Measurements from ENCODE around the gene ARL15. TPM values are rescaled to one million over a fixed set of nuclear protein-coding genes. Genes with fewer than 3 reads are reported as not detected.
"Not testable (repeated sequence)": the region's sequence is repeated elsewhere in the genome, so short reads cannot be mapped to it uniquely, and the experiment has no call there.

Gene ARL15
- 10 to 100 TPM; 30.6 to 35.7 TPM for total RNA-seq
- long read RNA-seq, donor 1, partial matches to known transcripts, result 0 of 16 reads
- long read RNA-seq, donor 1, other reads (novel, unspliced or antisense), result 15 of 16 reads
- long read RNA-seq, donor 2, partial matches to known transcripts, result 0 of 15 reads
- long read RNA-seq, donor 2, other reads (novel, unspliced or antisense), result 12 of 15 reads

GRCh38 chr5:54310433-54311175 is at the start of gene ARL15:
Gene ARL15, minus strand, starts transcription at chr5:54310573.
- DNase-seq (ENCODE audit: low spot score), result peak; percentile 100
- intact Hi-C loops (cut with DNase I), result no loop called here

DNA sequence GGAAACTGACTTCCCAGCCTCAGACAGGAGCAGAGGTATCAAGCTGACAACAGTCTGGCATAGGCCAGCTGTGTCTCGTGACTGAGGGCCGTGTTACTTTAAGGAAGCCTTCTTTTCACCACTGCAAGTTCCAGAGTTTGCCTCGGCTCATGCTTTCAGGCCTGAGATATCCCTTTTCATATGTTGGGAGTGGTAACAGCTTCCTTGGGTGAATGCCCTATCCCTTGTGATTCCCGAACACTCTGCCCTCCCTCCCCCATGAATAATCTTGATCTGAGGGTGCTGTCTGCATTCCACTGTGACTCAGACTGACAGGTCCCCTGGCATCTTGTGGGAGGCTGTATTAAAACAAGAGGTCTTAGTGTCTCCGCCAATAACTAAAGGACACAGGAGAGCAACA is 49.7 kb upstream of the ARL15 start:
- intact Hi-C loops (cut with DNase I), result no loop called here
- no peak for DNase-seq (ENCODE audit: low spot score)

GRCh38 chr5:54357408-54358058 is 47.2 kb upstream of the ARL15 start:
- no peak for DNase-seq (ENCODE audit: low spot score)
- intact Hi-C loops (cut with DNase I), result no loop called here

GRCh38 chr5:54353933-54354564 is 43.7 kb upstream of the ARL15 start:
- DNase-seq (ENCODE audit: low spot score); intact Hi-C loops (cut with DNase I): not testable (repeated sequence)

DNA sequence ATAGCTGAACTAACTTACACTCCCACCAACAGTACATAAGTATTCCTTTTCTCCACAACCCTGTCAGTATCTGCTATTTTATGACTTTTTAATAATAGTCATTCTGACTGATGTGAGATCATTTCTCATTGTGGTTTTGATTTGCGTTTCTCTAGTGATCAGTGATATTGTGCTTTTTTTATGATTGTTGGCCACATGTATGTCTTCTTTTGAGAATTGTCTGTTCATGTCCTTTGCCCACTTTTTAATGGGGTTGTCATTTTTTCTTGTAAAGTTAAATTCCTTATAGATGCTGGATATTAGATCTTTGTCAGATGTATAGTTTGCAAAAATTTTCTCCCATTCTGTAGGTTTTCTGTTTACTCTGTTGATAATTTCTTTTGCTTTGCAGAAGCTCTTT is 42.2 kb upstream of the ARL15 start:
- intact Hi-C loops (cut with DNase I); DNase-seq (ENCODE audit: low spot score): not testable (repeated sequence)

DNA sequence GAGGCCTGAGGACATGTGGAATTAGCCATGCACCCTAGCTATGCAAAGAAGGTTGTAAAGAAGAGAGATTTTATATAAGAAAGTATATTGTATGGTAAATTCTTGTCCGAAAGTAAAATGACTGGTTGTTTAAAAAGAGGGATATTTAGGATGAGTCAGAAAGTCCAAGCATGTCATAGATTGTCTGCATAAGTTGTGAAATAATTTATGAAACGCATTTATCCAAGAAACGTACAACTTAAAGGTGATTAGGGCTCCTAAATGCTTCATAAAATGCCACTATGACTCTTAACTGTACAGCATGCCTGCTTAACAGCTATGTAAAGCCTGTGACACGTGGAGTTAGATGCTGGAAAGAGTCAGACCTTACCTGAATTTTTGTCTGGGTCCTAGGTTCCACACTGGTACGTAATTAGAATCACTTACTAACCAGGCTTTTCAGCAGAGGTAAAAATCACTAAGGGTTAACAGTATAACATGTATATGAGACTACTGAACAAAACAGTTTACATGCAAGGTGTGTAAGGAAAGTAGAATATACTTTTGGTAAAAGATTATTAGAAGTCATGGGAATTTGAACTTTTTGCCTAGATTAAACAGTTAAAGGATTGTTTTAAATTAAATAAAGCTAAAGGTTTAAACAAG is 37.0 kb upstream of the ARL15 start:
- DNase-seq (ENCODE audit: low spot score), result no peak
- intact Hi-C loops (cut with DNase I), result no loop called here

DNA sequence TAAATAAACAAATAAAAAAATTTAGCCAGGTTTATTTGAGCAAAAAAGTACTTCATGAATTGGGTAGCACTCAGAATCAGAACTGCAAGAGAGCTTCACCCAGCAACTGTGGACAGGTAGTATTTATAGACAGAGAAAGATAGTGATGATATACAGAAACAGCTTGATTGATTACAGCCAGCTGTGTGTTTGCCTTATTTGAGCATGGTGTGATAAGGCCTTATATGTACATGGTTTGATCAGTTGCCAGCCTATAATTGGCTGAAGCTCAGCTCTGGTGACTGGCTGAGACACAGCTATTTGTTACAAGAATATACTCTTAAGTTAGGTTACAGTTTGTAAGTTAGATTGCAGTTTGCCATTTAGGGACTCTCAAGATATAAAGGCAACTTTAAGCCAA is 34.3 kb upstream of the ARL15 start:
- intact Hi-C loops (cut with DNase I), result no loop called here
- no peak for DNase-seq (ENCODE audit: low spot score)

- no peak for DNase-seq (ENCODE audit: low spot score)
- intact Hi-C loops (cut with DNase I), result no loop called here
Observed at GRCh38 chr5:54341971-54342370, 31.6 kb upstream of the ARL15 start.

- intact Hi-C loops (cut with DNase I), result no loop called here
- DNase-seq (ENCODE audit: low spot score), result no peak
Observed at GRCh38 chr5:54337523-54337922, 27.1 kb upstream of the ARL15 start.

DNA sequence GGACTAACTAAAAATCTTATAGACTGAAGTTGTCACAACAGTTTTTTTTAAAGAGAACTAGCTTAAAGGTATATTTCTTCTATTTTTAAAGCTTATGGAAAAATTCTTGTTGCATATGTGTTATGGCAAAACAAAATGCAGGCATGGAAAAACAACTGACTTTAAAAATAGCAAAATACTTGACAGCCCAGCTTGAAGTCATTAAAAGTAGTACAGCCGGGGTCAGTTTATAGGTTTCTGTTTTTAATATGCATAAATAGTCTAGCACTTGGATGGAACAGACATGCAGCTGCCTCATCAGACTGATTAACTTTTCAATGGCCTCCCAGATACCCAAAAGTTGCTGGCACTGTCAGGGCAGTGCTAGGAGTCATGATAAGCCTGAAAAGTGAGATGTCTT is 22.3 kb upstream of the ARL15 start:
- intact Hi-C loops (cut with DNase I), result no loop called here
- no peak for DNase-seq (ENCODE audit: low spot score)

GRCh38 chr5:54329731-54330709 is 19.6 kb upstream of the ARL15 start:
- DNase-seq (ENCODE audit: low spot score), result no peak
- intact Hi-C loops (cut with DNase I), result no loop called here

- intact Hi-C loops (cut with DNase I), result no loop called here
- no peak for DNase-seq (ENCODE audit: low spot score)
Observed at GRCh38 chr5:54326662-54327270, 16.4 kb upstream of the ARL15 start.

DNA sequence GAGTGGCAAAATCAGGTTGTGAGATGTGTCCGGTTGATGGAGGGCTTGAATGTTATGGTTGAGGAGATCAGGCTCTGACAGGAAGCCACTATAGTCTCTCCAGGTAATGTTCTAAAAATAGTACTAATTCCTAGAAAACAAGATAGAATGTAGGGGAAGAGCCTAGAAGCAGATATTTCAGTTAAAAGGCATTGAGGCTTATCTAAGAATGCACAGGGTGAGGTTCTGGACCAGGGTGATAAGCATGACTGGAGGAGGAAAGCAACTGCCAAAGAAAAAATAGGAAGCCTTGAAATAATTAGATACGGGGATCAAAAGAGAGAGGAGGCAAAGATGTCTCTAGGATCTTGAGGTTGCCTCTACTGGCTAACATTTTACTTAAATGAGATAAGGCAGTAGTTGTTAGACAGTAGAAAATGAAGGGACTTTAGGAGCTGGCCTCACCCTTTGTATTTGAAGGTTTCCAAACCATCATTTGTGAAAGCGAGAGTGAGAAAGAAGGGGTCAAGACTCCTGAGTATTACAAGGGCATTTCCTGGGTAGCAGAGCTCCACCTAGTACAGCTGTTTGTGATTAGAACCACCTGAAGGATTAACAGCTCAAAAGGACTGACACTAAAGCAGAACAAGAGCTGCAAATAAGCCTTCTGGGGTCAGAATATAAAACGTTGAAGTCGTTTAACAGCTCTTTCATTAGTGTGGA is 15.4 kb upstream of the ARL15 start:
- no peak for DNase-seq (ENCODE audit: low spot score)
- intact Hi-C loops (cut with DNase I), result no loop called here

GRCh38 chr5:54325272-54325609 is 14.9 kb upstream of the ARL15 start:
- intact Hi-C loops (cut with DNase I), result no loop called here
- no peak for DNase-seq (ENCODE audit: low spot score)

DNA sequence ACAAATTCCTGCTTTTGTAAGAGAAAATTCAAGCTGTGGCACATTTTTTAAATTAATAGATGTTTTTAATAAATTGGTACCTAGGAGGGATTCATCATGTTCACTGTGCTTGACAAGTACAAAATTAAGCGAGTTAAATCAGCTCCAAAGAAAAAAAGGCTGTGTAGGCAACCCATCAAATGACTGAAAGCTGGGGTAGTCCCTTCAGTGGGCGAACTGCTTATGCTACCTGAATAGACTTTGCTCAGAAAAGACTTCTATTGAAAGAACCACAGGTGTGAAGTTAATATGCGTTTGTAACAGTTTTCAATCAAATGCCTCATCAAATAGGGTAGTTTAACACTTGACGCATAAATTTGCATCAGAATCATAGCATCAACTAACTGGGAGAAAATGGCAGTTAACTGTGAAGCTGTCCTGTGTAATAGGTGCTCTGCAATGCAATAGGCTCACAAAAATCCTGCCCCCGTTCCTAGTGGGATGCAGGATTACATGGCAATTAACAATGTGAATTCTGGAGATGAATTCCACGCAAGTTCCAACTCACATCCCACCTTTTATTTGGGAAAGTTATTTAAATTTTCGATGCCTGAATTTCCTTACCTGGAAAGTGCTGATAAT is 14.4 kb upstream of the ARL15 start:
- DNase-seq (ENCODE audit: low spot score), result no peak
- intact Hi-C loops (cut with DNase I), result no loop called here

DNA sequence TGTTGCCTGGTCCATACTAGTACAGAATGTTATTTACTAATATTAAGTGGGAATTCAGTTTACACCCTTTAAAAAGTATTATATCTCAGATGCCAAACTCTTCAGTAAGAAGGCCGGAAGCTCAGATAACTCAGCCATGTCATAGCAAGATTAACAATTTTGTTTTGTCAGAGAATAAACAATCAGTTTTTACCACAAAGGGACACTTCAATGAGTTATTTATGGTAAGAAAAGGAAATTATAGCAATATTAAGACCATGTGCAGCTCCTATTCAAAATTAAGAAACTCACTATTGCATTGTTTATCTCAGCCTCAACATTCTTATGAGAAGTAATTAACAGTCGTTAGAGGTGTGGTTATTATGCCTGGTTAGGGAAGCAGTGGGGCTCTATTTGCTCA is 13.1 kb upstream of the ARL15 start:
- intact Hi-C loops (cut with DNase I), result no loop called here
- no peak for DNase-seq (ENCODE audit: low spot score)

- no peak for DNase-seq (ENCODE audit: low spot score)
- intact Hi-C loops (cut with DNase I), result no loop called here
Observed at GRCh38 chr5:54320256-54320655, 9.9 kb upstream of the ARL15 start.

Measured in posterior vena cava (tissue), 2 donors.